Measurements from ENCODE around the gene LRRFIP2.
"Not testable (repeated sequence)": the region's sequence is repeated elsewhere in the genome, so short reads cannot be mapped to it uniquely, and the experiment has no call there.

Gene LRRFIP2

GRCh38 chr3:37126856-37127255 lies 47.5 kb downstream of the LRRFIP2 start:
- no peak overlapping the region for H3K9ac ChIP-seq
- no peaks in the 10 kb centered on the region for H4K20me1 ChIP-seq
- no peak for TF ChIP-seq Cebpa-rat (IDR thresholded peaks at IDR 0.05)
- H3K4me3 ChIP-seq, result no peak overlapping the region
- peaks cover 7% of the 10 kb centered on the region; the same call in 1 of the 2 replicates for H3K36me3 ChIP-seq
- H3K9me3 ChIP-seq, result no peaks in the 10 kb centered on the region
- H3K27me3 ChIP-seq, result no peaks in the 10 kb centered on the region
- no peak overlapping the region for H3K4me2 ChIP-seq
- H3K27ac ChIP-seq, result no peak overlapping the region
- H3K4me1 ChIP-seq, result no peaks in the 10 kb centered on the region

GRCh38 chr3:37125195-37126073 lies 48.9 kb downstream of the LRRFIP2 start:
- Histone ChIP-seq H3K4me1 (no peaks in the 10 kb centered on the region), H3K9me3 (no peaks in the 10 kb centered on the region), H3K4me3 (no peak overlapping the region), H3K4me2 (no peak overlapping the region), H3K36me3 (peaks cover 7% of the 10 kb centered on the region; the same call in 1 of the 2 replicates), H3K27ac (no peak overlapping the region), H3K27me3 (no peaks in the 10 kb centered on the region), H4K20me1 (no peaks in the 10 kb centered on the region), H3K9ac (no peak overlapping the region)
- no peak for TF ChIP-seq Cebpa-rat (IDR thresholded peaks at IDR 0.05)

GRCh38 chr3:37124435-37124834 lies 49.9 kb downstream of the LRRFIP2 start:
- Histone ChIP-seq H4K20me1 (no peaks in the 10 kb centered on the region), H3K9ac (no peak overlapping the region), H3K4me1 (no peaks in the 10 kb centered on the region), H3K4me2 (no peak overlapping the region), H3K27ac (no peak overlapping the region), H3K36me3 (peaks cover 7% of the 10 kb centered on the region; the same call in 1 of the 2 replicates), H3K27me3 (no peaks in the 10 kb centered on the region), H3K4me3 (no peak overlapping the region), H3K9me3 (no peaks in the 10 kb centered on the region)
- TF ChIP-seq Cebpa-rat (IDR thresholded peaks at IDR 0.05), result no peak

- H3K4me3 ChIP-seq, result no peak overlapping the region
- H3K9me3 ChIP-seq, result no peaks in the 10 kb centered on the region
- H3K27me3 ChIP-seq, result no peaks in the 10 kb centered on the region
- H3K36me3 ChIP-seq, result peaks cover 7% of the 10 kb centered on the region; the same call in 1 of the 2 replicates
- TF ChIP-seq Cebpa-rat (IDR thresholded peaks at IDR 0.05), result no peak
- H3K4me2 ChIP-seq, result no peak overlapping the region
- no peak overlapping the region for H3K9ac ChIP-seq
- no peak overlapping the region for H3K27ac ChIP-seq
- H3K4me1 ChIP-seq, result no peaks in the 10 kb centered on the region
- H4K20me1 ChIP-seq, result no peaks in the 10 kb centered on the region
Measured at GRCh38 chr3:37123292-37123691, 51.1 kb downstream of the LRRFIP2 start.

- not testable (repeated sequence) for H3K4me1 ChIP-seq, H3K27me3 ChIP-seq, H3K4me2 ChIP-seq, H4K20me1 ChIP-seq, H3K9me3 ChIP-seq, H3K9ac ChIP-seq, H3K4me3 ChIP-seq, H3K27ac ChIP-seq, H3K36me3 ChIP-seq
Measured at GRCh38 chr3:37122069-37122468, 52.3 kb downstream of the LRRFIP2 start.

GRCh38 chr3:37118163-37118562 lies 56.2 kb downstream of the LRRFIP2 start:
- no peak for TF ChIP-seq Cebpa-rat (IDR thresholded peaks at IDR 0.05)
- no peaks in the 10 kb centered on the region for H3K9me3 ChIP-seq

GRCh38 chr3:37117548-37117947 lies 56.8 kb downstream of the LRRFIP2 start:
- Histone ChIP-seq H3K9ac (no peak overlapping the region), H3K4me2 (no peak overlapping the region), H4K20me1 (no peaks in the 10 kb centered on the region), H3K36me3 (peaks cover 6% of the 10 kb centered on the region; the same call in 1 of the 2 replicates), H3K27ac (no peak overlapping the region), H3K27me3 (no peaks in the 10 kb centered on the region), H3K4me3 (no peak overlapping the region), H3K4me1 (peaks cover 6% of the 10 kb centered on the region), H3K9me3 (no peaks in the 10 kb centered on the region)
- no peak for TF ChIP-seq Cebpa-rat (IDR thresholded peaks at IDR 0.05)

More at GRCh38 chr3:37118163-37118562, 56.2 kb downstream of the LRRFIP2 start:
- H3K27ac ChIP-seq, result no peak overlapping the region
- no peaks in the 10 kb centered on the region for H3K27me3 ChIP-seq
- H3K36me3 ChIP-seq, result peaks cover 6% of the 10 kb centered on the region; the same call in 1 of the 2 replicates
- peaks cover 6% of the 10 kb centered on the region for H3K4me1 ChIP-seq
- no peak overlapping the region for H3K4me3 ChIP-seq
- no peaks in the 10 kb centered on the region for H4K20me1 ChIP-seq
- no peak overlapping the region for H3K4me2 ChIP-seq
- no peak overlapping the region for H3K9ac ChIP-seq

- H4K20me1 ChIP-seq, result no peaks in the 10 kb centered on the region
- no peaks in the 10 kb centered on the region for H3K27me3 ChIP-seq
- no peaks in the 10 kb centered on the region for H3K9me3 ChIP-seq
- H3K4me3 ChIP-seq, result no peak overlapping the region
- H3K27ac ChIP-seq, result no peak overlapping the region
- H3K36me3 ChIP-seq, result 0 out of 2 replicates have a peak, but pooled peaks cover 6% of the 10 kb centered on the region
- H3K4me1 ChIP-seq, result peaks cover 6% of the 10 kb centered on the region
- no peak overlapping the region for H3K9ac ChIP-seq
- H3K4me2 ChIP-seq, result no peak overlapping the region
- TF ChIP-seq Cebpa-rat (IDR thresholded peaks at IDR 0.05), result no peak
Measured at GRCh38 chr3:37116998-37117397, 57.4 kb downstream of the LRRFIP2 start.

GRCh38 chr3:37115446-37115845 lies 58.9 kb downstream of the LRRFIP2 start:
- peaks cover 6% of the 10 kb centered on the region for H3K4me1 ChIP-seq
- no peaks in the 10 kb centered on the region for H4K20me1 ChIP-seq
- no peak overlapping the region for H3K9ac ChIP-seq
- 0 out of 2 replicates have a peak, but pooled peaks cover 6% of the 10 kb centered on the region for H3K36me3 ChIP-seq
- H3K27ac ChIP-seq, result no peak overlapping the region
- H3K4me2 ChIP-seq, result no peak overlapping the region
- TF ChIP-seq Cebpa-rat (IDR thresholded peaks at IDR 0.05), result no peak
- no peak overlapping the region for H3K4me3 ChIP-seq
- H3K27me3 ChIP-seq, result no peaks in the 10 kb centered on the region
- H3K9me3 ChIP-seq, result no peaks in the 10 kb centered on the region

Measured in BLaER1 (cell line).